ENCODE measurements around the gene LAMB3.

Gene LAMB3

DNA sequence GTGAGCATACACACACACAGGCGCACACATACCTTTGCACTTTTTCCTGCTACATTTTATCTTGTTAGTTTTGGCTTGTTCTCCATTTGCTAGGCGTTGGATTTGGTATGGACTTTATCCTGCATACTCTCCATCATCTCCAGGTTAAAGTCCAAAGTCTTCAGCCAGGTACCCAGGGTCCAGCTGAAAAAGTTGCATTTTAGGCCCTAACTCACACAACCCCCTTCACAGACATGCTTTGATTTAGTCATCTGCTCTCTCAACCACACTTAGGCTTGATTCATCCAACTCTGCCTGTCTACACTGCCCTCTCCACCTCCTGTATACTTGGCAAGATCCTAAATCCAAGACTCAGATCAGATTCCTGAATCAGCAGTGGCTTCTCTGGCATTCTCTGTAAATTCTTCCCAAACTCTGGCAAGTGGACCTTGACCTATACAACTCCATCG lies 10.7 kb upstream of the LAMB3 start:
- H3K4me3 ChIP-seq (ENCODE audit: low read depth, low read length) = no peak overlapping the region
- TF ChIP-seq CTCF (IDR thresholded peaks at IDR 0.05; ENCODE audit: low read depth, low read length, missing control alignments) = no peak
- no peak for DNase-seq (ENCODE audit: low read depth)

- no peak for TF ChIP-seq CTCF (IDR thresholded peaks at IDR 0.05; ENCODE audit: low read depth, low read length, missing control alignments)
- no peak for DNase-seq (ENCODE audit: low read depth)
- H3K4me3 ChIP-seq (ENCODE audit: low read depth, low read length) = no peak overlapping the region
These were observed 8.8 kb upstream of the LAMB3 start for GRCh38 chr1:209661071-209661470.

GRCh38 chr1:209659909-209660308 lies 7.7 kb upstream of the LAMB3 start:
- no peak for TF ChIP-seq CTCF (IDR thresholded peaks at IDR 0.05; ENCODE audit: low read depth, low read length, missing control alignments)
- H3K4me3 ChIP-seq (ENCODE audit: low read depth, low read length) = no peak overlapping the region
- DNase-seq (ENCODE audit: low read depth) = no peak

DNA sequence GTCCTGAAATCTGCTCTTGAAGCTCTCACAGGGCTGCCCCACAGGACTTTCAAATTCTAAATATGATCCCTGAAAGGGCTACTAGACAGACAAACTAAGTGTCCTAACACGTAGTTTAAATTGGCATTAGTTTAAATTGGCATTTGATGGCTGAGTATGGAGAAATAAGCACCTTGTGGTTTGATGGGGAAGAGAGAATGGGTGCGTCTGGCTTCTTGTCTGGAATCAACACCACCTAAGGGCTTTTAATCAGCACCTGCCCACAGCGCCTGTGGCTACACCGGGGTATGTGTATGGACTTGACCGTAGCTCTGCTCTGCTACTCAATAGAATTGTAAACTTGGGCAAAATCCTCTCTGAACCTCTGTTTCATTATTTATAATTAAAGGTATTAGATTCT lies 5.7 kb upstream of the LAMB3 start:
- TF ChIP-seq CTCF (IDR thresholded peaks at IDR 0.05; ENCODE audit: low read depth, low read length, missing control alignments) = no peak
- H3K4me3 ChIP-seq (ENCODE audit: low read depth, low read length) = no peak overlapping the region
- DNase-seq (ENCODE audit: low read depth) = no peak

- TF ChIP-seq CTCF (IDR thresholded peaks at IDR 0.05; ENCODE audit: low read depth, low read length, missing control alignments) = no peak
- no peak overlapping the region for H3K4me3 ChIP-seq (ENCODE audit: low read depth, low read length)
- no peak for DNase-seq (ENCODE audit: low read depth)
These were observed 5.1 kb upstream of the LAMB3 start for GRCh38 chr1:209657140-209657879.

DNA sequence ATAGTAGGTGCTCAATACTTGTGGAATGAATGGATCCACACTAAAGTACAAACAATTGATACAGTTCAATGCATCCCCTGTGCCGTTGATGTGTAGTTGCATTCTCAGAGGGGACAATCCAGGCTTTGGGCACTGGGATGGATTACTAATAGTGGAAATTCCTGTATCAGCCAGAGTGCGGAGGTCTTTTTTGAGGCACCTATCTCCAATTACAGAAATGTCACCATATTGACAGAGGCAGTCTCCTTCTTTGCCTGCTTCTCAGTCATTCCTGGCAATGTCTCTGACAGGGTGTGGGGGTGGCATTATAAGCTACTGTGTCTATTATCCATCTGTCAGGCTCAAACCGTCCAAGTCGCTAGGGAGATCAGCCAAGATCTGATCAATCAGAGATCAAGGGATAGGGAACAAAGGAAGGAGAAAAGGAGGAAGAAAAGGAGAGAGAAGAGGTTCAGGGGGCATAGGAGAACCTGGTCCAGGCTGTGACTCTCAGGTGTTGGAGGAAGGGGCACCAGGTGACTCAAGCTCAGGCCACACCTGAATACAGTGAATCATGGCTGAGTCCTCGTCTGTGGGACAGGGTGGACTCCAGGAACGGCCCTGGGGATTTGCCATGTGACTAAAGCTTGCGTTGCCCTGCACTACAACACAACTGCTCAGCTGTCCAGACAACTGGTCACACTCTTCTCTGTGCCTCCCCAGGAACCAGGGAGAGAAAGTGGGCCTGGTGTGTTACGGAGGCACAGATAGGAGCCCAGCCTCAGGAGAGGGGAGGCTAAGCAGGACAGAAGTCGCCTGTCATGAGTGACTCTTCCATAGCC lies 3.4 kb upstream of the LAMB3 start:
- H3K4me3 ChIP-seq (ENCODE audit: low read depth, low read length) = no peak overlapping the region
- no peak for TF ChIP-seq CTCF (IDR thresholded peaks at IDR 0.05; ENCODE audit: low read depth, low read length, missing control alignments)
- DNase-seq (ENCODE audit: low read depth) = no peak

All from GM12864 (cell line).